IMR-90 (cell line): Measurements from ENCODE around the gene GPC6. TPM values are rescaled to one million over a fixed set of nuclear protein-coding genes. Genes with fewer than 3 reads are reported as not detected.

ENCODE experiments used
- ATAC-seq: fragments of 200-7000 bp; cut with Tn5 transposase; 2 replicates; pipeline ENCODE4 v1.9.1; 2020; ENCODE audit warnings: low read depth, mild to moderate bottlenecking, moderate library complexity
- BruUV-seq: library from RNA; stranded (reverse); fragments of 400-500 nt; replicated peaks from 2 replicates; lab custom pipeline; 2021; lab: Mats Ljungman, UMichigan
- CTCF ChIA-PET: fragments of 300-600 bp; formaldehyde crosslinking; extraction: SDS; loops from one replicate; lab custom pipeline; 2021; ENCODE audit warnings: antibody characterized with exemption; lab: Yijun Ruan, JAX
- POLR2A ChIA-PET: fragments of 300-600 bp; sonication (Branson Sonifier 250); formaldehyde crosslinking; loops from one replicate; lab custom pipeline; 2022; ENCODE audit warnings: antibody characterized with exemption; ENCODE audit not compliant: unreplicated experiment; lab: Charles Lee
- DNase-seq: peaks from one replicate; pipeline ENCODE4 v3.0.0; 2013
- H2AFZ ChIP-seq: replicated peaks from 2 replicates; pipeline ENCODE3; 2013; ENCODE audit warnings: low read length, mild to moderate bottlenecking; ENCODE audit not compliant: poor library complexity
- H2AK5ac ChIP-seq: 2 replicates; pipeline ENCODE4 v1.6.1; 2013; ENCODE audit warnings: low read depth, low read length, inconsistent platforms
- H2AK9ac ChIP-seq: replicated peaks from 2 replicates; pipeline ENCODE3; 2013; ENCODE audit warnings: mild to moderate bottlenecking, low read depth, low read length, moderate library complexity; ENCODE audit not compliant: poor library complexity
- H2BK120ac ChIP-seq: 2 replicates; pipeline ENCODE4 v1.6.1; 2013; ENCODE audit warnings: low read depth, low read length, inconsistent platforms
- H2BK15ac ChIP-seq: 3 replicates; pipeline ENCODE4 v1.6.1; 2013; ENCODE audit warnings: low read depth, low read length, inconsistent platforms
- H2BK20ac ChIP-seq: 2 replicates; pipeline ENCODE4 v1.6.1; 2013; ENCODE audit warnings: low read depth, mild to moderate bottlenecking, inconsistent platforms, low read length, moderate library complexity
- H2BK5ac ChIP-seq: 2 replicates; pipeline ENCODE4 v1.6.1; 2013; ENCODE audit warnings: mild to moderate bottlenecking, low read depth, low read length, inconsistent platforms; ENCODE audit not compliant: poor library complexity, severe bottlenecking
- H3K14ac ChIP-seq: replicated peaks from 2 replicates; pipeline ENCODE4 v1.6.1; 2013; ENCODE audit warnings: low read depth, low read length, inconsistent platforms
- H3K18ac ChIP-seq: 2 replicates; pipeline ENCODE4 v1.6.1; 2013; ENCODE audit warnings: low read depth, low read length, control low read depth
- H3K23ac ChIP-seq: 2 replicates; pipeline ENCODE4 v1.6.1; 2013; ENCODE audit warnings: low read depth, low read length, inconsistent platforms
- H3K27ac ChIP-seq: 2 replicates; pipeline ENCODE4 v1.5.1; 2013; ENCODE audit warnings: mild to moderate bottlenecking, control low read depth, low read length; ENCODE audit not compliant: insufficient read depth
- H3K27me3 ChIP-seq: 2 replicates; pipeline ENCODE4 v1.6.1; 2013; ENCODE audit warnings: low read length; ENCODE audit not compliant: control insufficient read depth, insufficient read depth
- H3K36me3 ChIP-seq: 2 replicates; pipeline ENCODE4 v1.6.1; 2013; ENCODE audit warnings: low read length, mixed read lengths; ENCODE audit not compliant: control insufficient read depth, insufficient read depth
- H3K4ac ChIP-seq: 2 replicates; pipeline ENCODE4 v1.6.1; 2013; ENCODE audit warnings: low read depth, low read length, inconsistent platforms
- H3K4me1 ChIP-seq: 2 replicates; pipeline ENCODE4 v1.6.1; 2013; ENCODE audit warnings: low read length, mixed read lengths; ENCODE audit not compliant: control insufficient read depth, insufficient read depth
- H3K4me2 ChIP-seq: 2 replicates; pipeline ENCODE4 v1.6.1; 2013; ENCODE audit warnings: low read depth, mild to moderate bottlenecking, control low read depth, low read length, moderate library complexity
- H3K4me3 ChIP-seq: 2 replicates; pipeline ENCODE4 v1.5.1; 2013; ENCODE audit warnings: low read depth, mild to moderate bottlenecking, control low read depth, low read length, moderate library complexity; ENCODE audit not compliant: insufficient read depth
- H3K56ac ChIP-seq: 2 replicates; pipeline ENCODE4 v1.6.1; 2013; ENCODE audit warnings: low read length, inconsistent platforms; ENCODE audit not compliant: insufficient read depth; ENCODE audit errors: extremely low read depth
- H3K79me1 ChIP-seq, 2 experiments: 2 replicates each; pipeline ENCODE4 v1.6.1; 2013; ENCODE audit warnings: low read length in 2 of 2, inconsistent platforms in 1 of 2, low read depth in 1 of 2
- H3K9ac ChIP-seq: 2 replicates; pipeline ENCODE4 v1.6.1; 2013; ENCODE audit warnings: low read depth, low read length, control low read depth
- H3K9me1 ChIP-seq: 2 replicates; pipeline ENCODE4 v1.6.1; 2013; ENCODE audit warnings: low read length, inconsistent platforms; ENCODE audit not compliant: insufficient read depth
- H3K9me3 ChIP-seq: 2 replicates; pipeline ENCODE4 v1.6.1; 2013; ENCODE audit warnings: low read length; ENCODE audit not compliant: control insufficient read depth, insufficient read depth
- H4K20me1 ChIP-seq: 2 replicates; pipeline ENCODE4 v1.6.1; 2013; ENCODE audit warnings: low read length, inconsistent platforms; ENCODE audit not compliant: insufficient read depth
- H4K5ac ChIP-seq: 2 replicates; pipeline ENCODE4 v1.6.1; 2013; ENCODE audit warnings: mild to moderate bottlenecking, low read depth, low read length, control low read depth
- H4K8ac ChIP-seq, 2 experiments: 2 replicates each; pipeline ENCODE4 v1.6.1; 2013; ENCODE audit warnings: low read depth in 2 of 2, low read length in 2 of 2, control low read depth in 1 of 2, inconsistent platforms in 1 of 2
- H4K91ac ChIP-seq: 2 replicates; pipeline ENCODE4 v1.6.1; 2013; ENCODE audit warnings: low read depth, low read length, inconsistent platforms; ENCODE audit not compliant: insufficient read depth
- ELK1 ChIP-seq: fragments of 150-350 bp; IDR thresholded peaks from 2 replicates; pipeline ENCODE4 v1.6.1; 2016; ENCODE audit warnings: low read depth, mild to moderate bottlenecking, low read length, moderate library complexity, borderline replicate concordance
- MXI1 ChIP-seq: IDR thresholded peaks from 2 replicates; pipeline ENCODE4 v1.6.1; 2012; ENCODE audit warnings: low read depth, mild to moderate bottlenecking, low read length, moderate library complexity, borderline replicate concordance
- RAD21 ChIP-seq: IDR thresholded peaks from 2 replicates; pipeline ENCODE4 v1.6.1; 2012; ENCODE audit warnings: low read length, improper control_type of control experiment
- SMC3 ChIP-seq: fragments of 150-350 bp; IDR thresholded peaks from 2 replicates; pipeline ENCODE4 v1.6.1; 2016; ENCODE audit warnings: low read depth, mild to moderate bottlenecking, antibody characterized with exemption, low read length, moderate library complexity
- USF2 ChIP-seq: fragments of 150-350 bp; IDR thresholded peaks from 2 replicates; pipeline ENCODE4 v1.6.1; 2017; ENCODE audit warnings: mild to moderate bottlenecking, antibody characterized with exemption, low read length, low read depth
- WGBS, 2 experiments: methylation state at CpG; one replicate each; pipeline versions ENCODE4 v1.1.5 to v1.1.7; 2013; ENCODE audit warnings: missing lambda C conversion rate in 2 of 2; ENCODE audit not compliant: insufficient read length in 1 of 2; ENCODE audit errors: extremely low coverage in 2 of 2; 5-methylcytosine and 5-hydroxymethylcytosine counted together
- dilution Hi-C: fragments of 300-500 bp; cut with HindIII; formaldehyde crosslinking; loops from one replicate; pipeline ENCODE4 v1.14.3; 2018; ENCODE audit warnings: low sequenced_read_pairs; ENCODE audit not compliant: unreplicated experiment
- in situ Hi-C: fragments of 300-500 bp; cut with MboI; formaldehyde crosslinking; loops from 3 replicates; pipeline ENCODE4 v1.14.3; 2019; ENCODE audit warnings: low sequenced_read_pairs, inconsistent platforms, mixed read lengths
- intact Hi-C: fragments of 100-400 bp; cut with micrococcal nuclease; formaldehyde crosslinking; loops from 2 replicates; pipeline ENCODE4 v1.10.0; 2022
- polyA plus RNA-seq, 3 experiments: library from polyadenylated mRNA; depleted of rRNA; stranded (reverse); fragments of >200 nt; gene quantifications; 2 replicates each; pipeline ENCODE4 v1.2.3, GENCODE V29; 2012; ENCODE audit warnings: low replicate concordance in 1 of 3
- total RNA-seq: library from RNA; depleted of rRNA; stranded (reverse); fragments of >200 nt; gene quantifications from 2 replicates; pipeline ENCODE4 v1.2.3, GENCODE V29; 2012

The GPC6 gene
- total and polyA plus RNA-seq, 2 of the 4 experiments (the other 2 are of a cell fraction): 14.9 to 39.4 TPM

- dilution Hi-C loops: no loop called here
- POLR2A ChIA-PET: interaction anchor here (0.5 kb wide), 1 partner anchor 436 kb away, joined by 13 read pairs; no protein-coding TSS in a partner anchor
These were observed 677.3 kb downstream of the GPC6 start for GRCh38 chr13:93903909-93904308.

More at GRCh38 chr13:93903909-93904308, 677.3 kb downstream of the GPC6 start:
- peak overlapping the region; percentile 20 for H2BK5ac ChIP-seq
- no TSS peak for BruUV-seq
- H3K4me2 ChIP-seq: peak overlapping the region; percentile 28; the same call in 1 of the 2 replicates
- in situ Hi-C loops (no loop called here), intact Hi-C loops (loop anchor here (10.0 kb wide), 1 partner anchor 299 kb away; no protein-coding TSS in a partner anchor)
- H3K9me1 ChIP-seq: peaks cover 2% of the 10 kb centered on the region; the same call in 1 of the 2 replicates
- H2BK15ac ChIP-seq: peak overlapping the region; percentile 76; the same call in 2 of the 3 replicates
- H3K9me3 ChIP-seq: no peaks in the 10 kb centered on the region
- peak; percentile 75 for ATAC-seq
- no peak overlapping the region; the same call in 1 of the 2 replicates for H3K4ac ChIP-seq
- H3K79me1 ChIP-seq: no peaks in the 10 kb centered on the region
- no CpG with 5 or more reads among the region's 3 CpGs for WGBS, 2 experiments
- no peak overlapping the region for H3K9ac ChIP-seq
- no peaks in the 10 kb centered on the region for H4K20me1 ChIP-seq
- H4K8ac ChIP-seq: 0 out of 4 replicates have a peak overlapping the region, but pooled peaks of 1 of the 2 experiments have one; percentile 3
- DNase-seq: peak; percentile 83
- H3K56ac ChIP-seq: no peak overlapping the region
- peak overlapping the region; percentile 14 for H3K18ac ChIP-seq
- no peak overlapping the region for H2AK5ac ChIP-seq
- H3K27me3 ChIP-seq: no peaks in the 10 kb centered on the region
- CTCF ChIA-PET: no interaction called here
- no peak overlapping the region; the same call in 1 of the 2 replicates for H3K27ac ChIP-seq
- H4K5ac ChIP-seq: no peak overlapping the region; the same call in 1 of the 2 replicates
- H2BK120ac ChIP-seq: peak overlapping the region; percentile 72; the same call in 1 of the 2 replicates
- H3K4me3 ChIP-seq: no peak overlapping the region
- TF ChIP-seq USF2 (no peak), RAD21 (no peak), MXI1 (no peak), SMC3 (no peak), ELK1 (no peak)
- H3K23ac ChIP-seq: no peak overlapping the region
- H3K14ac ChIP-seq: 0 out of 2 replicates have a peak overlapping the region, but pooled peaks have one; percentile 7
- H2AFZ ChIP-seq: no peak overlapping the region
- peak overlapping the region; percentile 32; the same call in 1 of the 2 replicates for H2BK20ac ChIP-seq
- H3K4me1 ChIP-seq: peaks cover 7% of the 10 kb centered on the region
- H3K36me3 ChIP-seq: no peaks in the 10 kb centered on the region
- peak overlapping the region; percentile 12; the same call in 1 of the 2 replicates for H4K91ac ChIP-seq
- H2AK9ac ChIP-seq: no peak overlapping the region
